Testis (tissue), 2 donors: ENCODE measurements around the gene DGCR6.
"Not testable (repeated sequence)": the region's sequence is repeated elsewhere in the genome, so short reads cannot be mapped to it uniquely, and the experiment has no call there.

Experiments
- POLR2A ChIP-seq: fragments of 450-650 bp; IDR thresholded peaks from one replicate; pipeline ENCODE4 v1.6.1; 2017; ENCODE audit warnings: antibody characterized with exemption, mild to moderate bottlenecking, moderate library complexity
- TF ChIP-seq, protein P1 (sequence below), 3 experiments: fragments of 450-650 bp in 2 of 3; fragments of 200-600 bp in 1 of 3; sonication (generic) in 1 of 3; IDR thresholded peaks; one replicate each; pipeline ENCODE4 v1.5.1; 2016 to 2019; ENCODE audit warnings: antibody characterized with exemption in 3 of 3, mild to moderate bottlenecking in 2 of 3, moderate library complexity in 1 of 3

DNA sequence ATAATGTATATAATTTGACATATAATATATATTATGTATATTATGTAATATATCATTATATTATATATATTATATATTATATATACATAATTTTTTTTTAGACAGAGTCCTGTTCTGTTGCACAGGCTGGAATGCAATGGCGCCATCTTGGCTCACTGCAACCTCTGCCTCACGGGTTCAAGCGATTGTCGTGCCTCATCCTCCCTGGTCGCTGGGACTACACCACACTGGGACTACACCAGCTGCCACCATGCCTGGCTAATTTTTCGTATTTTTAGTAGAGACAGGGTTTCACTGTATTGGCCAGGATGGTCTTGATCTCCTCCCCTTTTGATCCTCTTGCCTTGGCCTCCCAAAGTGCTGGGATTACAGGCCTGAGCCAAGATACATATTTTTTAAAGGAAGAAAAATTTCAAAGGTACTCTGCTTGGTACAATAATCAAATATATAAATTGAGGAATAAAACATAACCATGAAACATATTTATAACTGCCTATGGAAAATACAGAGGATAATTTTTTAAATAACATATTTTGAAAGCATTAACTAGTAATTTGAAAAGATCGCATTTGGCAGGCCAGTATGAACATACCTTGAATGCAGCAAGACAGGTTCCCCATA lies 10.0 kb upstream of the DGCR6 start:
- TF ChIP-seq, protein P1, sequence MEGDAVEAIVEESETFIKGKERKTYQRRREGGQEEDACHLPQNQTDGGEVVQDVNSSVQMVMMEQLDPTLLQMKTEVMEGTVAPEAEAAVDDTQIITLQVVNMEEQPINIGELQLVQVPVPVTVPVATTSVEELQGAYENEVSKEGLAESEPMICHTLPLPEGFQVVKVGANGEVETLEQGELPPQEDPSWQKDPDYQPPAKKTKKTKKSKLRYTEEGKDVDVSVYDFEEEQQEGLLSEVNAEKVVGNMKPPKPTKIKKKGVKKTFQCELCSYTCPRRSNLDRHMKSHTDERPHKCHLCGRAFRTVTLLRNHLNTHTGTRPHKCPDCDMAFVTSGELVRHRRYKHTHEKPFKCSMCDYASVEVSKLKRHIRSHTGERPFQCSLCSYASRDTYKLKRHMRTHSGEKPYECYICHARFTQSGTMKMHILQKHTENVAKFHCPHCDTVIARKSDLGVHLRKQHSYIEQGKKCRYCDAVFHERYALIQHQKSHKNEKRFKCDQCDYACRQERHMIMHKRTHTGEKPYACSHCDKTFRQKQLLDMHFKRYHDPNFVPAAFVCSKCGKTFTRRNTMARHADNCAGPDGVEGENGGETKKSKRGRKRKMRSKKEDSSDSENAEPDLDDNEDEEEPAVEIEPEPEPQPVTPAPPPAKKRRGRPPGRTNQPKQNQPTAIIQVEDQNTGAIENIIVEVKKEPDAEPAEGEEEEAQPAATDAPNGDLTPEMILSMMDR (IDR thresholded peaks at IDR 0.05) = not testable (repeated sequence)
- TF ChIP-seq POLR2A = not testable (repeated sequence)
